ENCODE measurements around the gene HLA-G. TPM values are rescaled to one million over a fixed set of nuclear protein-coding genes. Genes with fewer than 3 reads are reported as not detected.

The HLA-G gene
- polyA plus RNA-seq, 1 donor (not counting 4 experiments of a cell fraction or from before 2014, with no cell fraction given), result 0.84 TPM

GRCh38 chr6:29858006-29858405 lies 30.4 kb downstream of the HLA-G start:
- H3K27ac ChIP-seq (ENCODE audit: control insufficient read depth, insufficient read depth, low read length), result no peak overlapping the region
- no peaks in the 10 kb centered on the region for H3K4me1 ChIP-seq (ENCODE audit: control insufficient read depth, extremely low read depth, insufficient read depth, low read length)
- no peaks in the 10 kb centered on the region for H3K36me3 ChIP-seq (ENCODE audit: control insufficient read depth in 2 of 2, extremely low read depth in 1 of 2, insufficient read depth in 2 of 2, low read length in 2 of 2)
- no peaks in the 10 kb centered on the region for H3K79me2 ChIP-seq (ENCODE audit: control insufficient read depth, insufficient read depth, low read length)
- no peak for DNase-seq (ENCODE audit: low read depth, low spot score)
- no peaks in the 10 kb centered on the region for H3K9me3 ChIP-seq (ENCODE audit: control insufficient read depth, low read depth, low read length)
- no peak overlapping the region for H3K9ac ChIP-seq (ENCODE audit: control insufficient read depth, extremely low read depth, insufficient read depth, low read length)
- dilution Hi-C loops (cut with MboI; ENCODE audit: extremely low pct_ligation_motif_present, low sequenced_read_pairs), result no loop called here
- H3K9me1 ChIP-seq (ENCODE audit: control insufficient read depth, extremely low read depth, insufficient read depth, low read length), result no peaks in the 10 kb centered on the region
- H3K4me2 ChIP-seq (ENCODE audit: control insufficient read depth, extremely low read depth, insufficient read depth, low read depth, low read length), result no peak overlapping the region
- H4K20me1 ChIP-seq (ENCODE audit: control insufficient read depth, extremely low read depth, insufficient read depth, low read length), result no peaks in the 10 kb centered on the region
- no peak overlapping the region for H3K4me3 ChIP-seq (ENCODE audit: control insufficient read depth in 2 of 3, extremely low read depth in 1 of 3, insufficient read depth in 2 of 3, low read depth in 1 of 3, low read length in 3 of 3)
- no peak for FAIRE-seq
- TF ChIP-seq EZH2 (IDR thresholded peaks at IDR 0.05; ENCODE audit: low read length) (no peak), CTCF (optimal IDR thresholded peaks at IDR 0.05 in 1 of 3, IDR thresholded peaks at IDR 0.05 in 1 of 3, conservative IDR thresholded peaks at IDR 0.05 in 1 of 3; ENCODE audit: extremely low read depth in 1 of 3, insufficient read depth in 2 of 3, low read length in 3 of 3) (no peak)
- peaks cover 8% of the 10 kb centered on the region for H3K27me3 ChIP-seq (ENCODE audit: control insufficient read depth, extremely low read depth, insufficient read depth, low read length)
- no peak overlapping the region for H2AFZ ChIP-seq (ENCODE audit: control insufficient read depth, low read length)

- H3K9me3 ChIP-seq (ENCODE audit: control insufficient read depth, low read depth, low read length), result no peaks in the 10 kb centered on the region
- DNase-seq (ENCODE audit: low read depth, low spot score) (no peak), FAIRE-seq (no peak)
- H3K79me2 ChIP-seq (ENCODE audit: control insufficient read depth, insufficient read depth, low read length), result no peaks in the 10 kb centered on the region
- H3K36me3 ChIP-seq (ENCODE audit: control insufficient read depth in 2 of 2, extremely low read depth in 1 of 2, insufficient read depth in 2 of 2, low read length in 2 of 2), result no peaks in the 10 kb centered on the region
- H2AFZ ChIP-seq (ENCODE audit: control insufficient read depth, low read length), result no peak overlapping the region
- TF ChIP-seq EZH2 (IDR thresholded peaks at IDR 0.05; ENCODE audit: low read length), result no peak
- no peak for TF ChIP-seq CTCF (optimal IDR thresholded peaks at IDR 0.05 in 1 of 3, IDR thresholded peaks at IDR 0.05 in 1 of 3, conservative IDR thresholded peaks at IDR 0.05 in 1 of 3; ENCODE audit: extremely low read depth in 1 of 3, insufficient read depth in 2 of 3, low read length in 3 of 3)
- no peak overlapping the region for H3K4me2 ChIP-seq (ENCODE audit: control insufficient read depth, extremely low read depth, insufficient read depth, low read depth, low read length)
- H3K9ac ChIP-seq (ENCODE audit: control insufficient read depth, extremely low read depth, insufficient read depth, low read length), result no peak overlapping the region
- H3K27ac ChIP-seq (ENCODE audit: control insufficient read depth, insufficient read depth, low read length), result no peak overlapping the region
- H3K4me3 ChIP-seq (ENCODE audit: control insufficient read depth in 2 of 3, extremely low read depth in 1 of 3, insufficient read depth in 2 of 3, low read depth in 1 of 3, low read length in 3 of 3), result no peak overlapping the region
- no peaks in the 10 kb centered on the region for H3K4me1 ChIP-seq (ENCODE audit: control insufficient read depth, extremely low read depth, insufficient read depth, low read length)
- no peaks in the 10 kb centered on the region for H3K9me1 ChIP-seq (ENCODE audit: control insufficient read depth, extremely low read depth, insufficient read depth, low read length)
- no peaks in the 10 kb centered on the region for H4K20me1 ChIP-seq (ENCODE audit: control insufficient read depth, extremely low read depth, insufficient read depth, low read length)
- dilution Hi-C loops (cut with MboI; ENCODE audit: extremely low pct_ligation_motif_present, low sequenced_read_pairs), result no loop called here
- H3K27me3 ChIP-seq (ENCODE audit: control insufficient read depth, extremely low read depth, insufficient read depth, low read length), result peaks cover 9% of the 10 kb centered on the region
These were observed 34.1 kb downstream of the HLA-G start for GRCh38 chr6:29861521-29862255.
